BJ (cell line): ENCODE measurements around the gene GNAI2. TPM values are rescaled to one million over a fixed set of nuclear protein-coding genes. Genes with fewer than 3 reads are reported as not detected.

ENCODE experiments used
- CTCF ChIA-PET: fragments of 350-600 bp; formaldehyde crosslinking; extraction: SDS; loops from one replicate; lab custom pipeline; 2021; ENCODE audit warnings: antibody characterized with exemption, inconsistent platforms; lab: Yijun Ruan, JAX
- POLR2A ChIA-PET: fragments of 300-600 bp; sonication (Branson Sonifier 250); formaldehyde crosslinking; extraction: SDS; loops from one replicate; lab custom pipeline; 2021; ENCODE audit warnings: antibody characterized with exemption; lab: Charles Lee
- DNase-seq: peaks from one replicate; pipeline ENCODE4 v3.0.0-alpha.2; 2011; ENCODE audit warnings: low read depth
- H3K27me3 ChIP-seq: 2 replicates; pipeline ENCODE4 v1.6.0; 2011; ENCODE audit warnings: low read length; ENCODE audit not compliant: control insufficient read depth, insufficient read depth
- H3K36me3 ChIP-seq: 2 replicates; pipeline ENCODE4 v1.5.1; 2011; ENCODE audit warnings: low read length; ENCODE audit not compliant: control insufficient read depth, insufficient read depth
- H3K4me3 ChIP-seq: 2 replicates; pipeline ENCODE4 v1.5.1; 2011; ENCODE audit warnings: low read depth, mild to moderate bottlenecking, control low read depth, low read length
- CTCF ChIP-seq: IDR thresholded peaks from 2 replicates; pipeline ENCODE4 v1.5.1; 2011; ENCODE audit warnings: low read depth, mild to moderate bottlenecking, control low read depth, inconsistent platforms, low read length, moderate library complexity; ENCODE audit not compliant: insufficient read depth
- polyA plus RNA-seq: library from polyadenylated mRNA; depleted of rRNA; stranded (reverse); fragments of >200 nt; gene quantifications from 2 replicates; pipeline ENCODE4 v1.2.3, GENCODE V29; 2011; rRNA removed
- small RNA-seq: library from RNA; depleted of rRNA; stranded (forward); fragments of <200 nt; gene quantifications from one replicate; pipeline ENCODE3, GENCODE V24; 2012; ENCODE audit warnings: low replicate concordance, low read depth; ENCODE audit not compliant: insufficient read length

GNAI2 gene
- polyA plus RNA-seq, 1 experiment: 887 TPM

- H3K27me3 ChIP-seq: no peaks in the 10 kb centered on the region
- no peaks in the 10 kb centered on the region for H3K36me3 ChIP-seq
- ChIA-PET POLR2A (no interaction called here), CTCF (interaction anchor here (0.9 kb wide), 1 partner anchor 45 kb away, joined by 3 read pairs; no protein-coding TSS in a partner anchor)
- no peak for TF ChIP-seq CTCF
- no peak overlapping the region for H3K4me3 ChIP-seq
- DNase-seq: no peak
Measured at GRCh38 chr3:50302095-50303012, 66.3 kb downstream of the GNAI2 start.

GRCh38 chr3:50303013-50303815 is 67.2 kb downstream of the GNAI2 start, which contains the start of gene HYAL1:
TSS of gene HYAL1 (minus strand) at chr3:50303574. CDS start at chr3:50302956, 618 bp downstream.
- Histone ChIP-seq H3K4me3 (no peak within 1 kb of the TSS), H3K36me3 (no peaks in the 10 kb centered on the region), H3K27me3 (no peaks in the 10 kb centered on the region)
- ChIA-PET CTCF (no interaction called here), POLR2A (no interaction called here)
- no peak for DNase-seq
- TF ChIP-seq CTCF: peak; percentile 14; the same call in 1 of the 2 replicates

- DNase-seq: no peak
- no peak overlapping the region for H3K4me3 ChIP-seq
- no peaks in the 10 kb centered on the region for H3K27me3 ChIP-seq
- TF ChIP-seq CTCF: no peak
- POLR2A ChIA-PET: no interaction called here
- H3K36me3 ChIP-seq: no peaks in the 10 kb centered on the region
- CTCF ChIA-PET: interaction anchor here (0.6 to 1.1 kb wide), 5 partner anchors 20 to 184 kb away, joined by 3 to 4 read pairs (median 3); no protein-coding TSS in a partner anchor
Measured at GRCh38 chr3:50304601-50305000, 68.6 kb downstream of the GNAI2 start.

Small RNA genes lying within 50 kb of the gene (small RNA-seq; reads per million reads assigned to genes)
- gene MIR5787: not detected

Other genes with a start within 250 kb of the GNAI2 start
- 171 and 205 TPM in 2 replicates for gene RBM5, start 147.3 kb upstream of the GNAI2 start, polyA plus RNA-seq
- 7.4 and 11.4 TPM in 2 replicates for gene SEMA3F, start 80.9 kb upstream of the GNAI2 start, polyA plus RNA-seq
- not detected in 2 replicates for gene GNAT1, start 44.6 kb upstream of the GNAI2 start, polyA plus RNA-seq
- 0.17 and 0.22 TPM in 2 replicates for gene SLC38A3, start 30.9 kb upstream of the GNAI2 start, polyA plus RNA-seq
- 32.7 and 59.0 TPM in 2 replicates for gene SEMA3B, start 32.9 kb downstream of the GNAI2 start, polyA plus RNA-seq
- gene LSMEM2, start 42.9 kb downstream of the GNAI2 start, polyA plus RNA-seq: not detected in 2 replicates
- 22.0 and 56.7 TPM in 2 replicates for gene IFRD2, start 56.2 kb downstream of the GNAI2 start, polyA plus RNA-seq
- 7.1 and 8.5 TPM in 2 replicates for gene HYAL3, start 63.2 kb downstream of the GNAI2 start, polyA plus RNA-seq
- 3.6 and 5.8 TPM in 2 replicates for gene NAA80, start 63.2 kb downstream of the GNAI2 start, polyA plus RNA-seq
- 0.10 and 0.12 TPM in 2 replicates for gene HYAL1, start 67.4 kb downstream of the GNAI2 start, polyA plus RNA-seq
- gene HYAL2, start 86.5 kb downstream of the GNAI2 start, polyA plus RNA-seq: 40.4 and 63.2 TPM in 2 replicates
- 33.8 and 38.9 TPM in 2 replicates for gene TUSC2, start 92.0 kb downstream of the GNAI2 start, polyA plus RNA-seq
- 55.2 and 80.2 TPM in 2 replicates for gene RASSF1, start 104.6 kb downstream of the GNAI2 start, polyA plus RNA-seq
- gene ZMYND10, start 109.5 kb downstream of the GNAI2 start, polyA plus RNA-seq: 0.65 and 1.3 TPM in 2 replicates
- gene NPRL2, start 114.6 kb downstream of the GNAI2 start, polyA plus RNA-seq: 31.4 and 45.0 TPM in 2 replicates
- 22.3 and 39.3 TPM in 2 replicates for gene CYB561D2, start 114.7 kb downstream of the GNAI2 start, polyA plus RNA-seq
- gene TMEM115, start 123.3 kb downstream of the GNAI2 start, polyA plus RNA-seq: 47.0 and 75.4 TPM in 2 replicates